Stimulated activated CD4-positive, alpha-beta T cell treated with anti-CD3 and anti-CD28 coated beads, Interleukin-1b, Interleukin-23, amount 100 ng/mL, for 48 hours (primary cell): Measurements from ENCODE around the gene EXOC4.
"Not testable (repeated sequence)": the region's sequence is repeated elsewhere in the genome, so short reads cannot be mapped to it uniquely, and the experiment has no call there.

Experiments
- DNase-seq: peaks from one replicate; pipeline ENCODE4 v3.0.0-alpha.2; 2020

The EXOC4 gene

DNA sequence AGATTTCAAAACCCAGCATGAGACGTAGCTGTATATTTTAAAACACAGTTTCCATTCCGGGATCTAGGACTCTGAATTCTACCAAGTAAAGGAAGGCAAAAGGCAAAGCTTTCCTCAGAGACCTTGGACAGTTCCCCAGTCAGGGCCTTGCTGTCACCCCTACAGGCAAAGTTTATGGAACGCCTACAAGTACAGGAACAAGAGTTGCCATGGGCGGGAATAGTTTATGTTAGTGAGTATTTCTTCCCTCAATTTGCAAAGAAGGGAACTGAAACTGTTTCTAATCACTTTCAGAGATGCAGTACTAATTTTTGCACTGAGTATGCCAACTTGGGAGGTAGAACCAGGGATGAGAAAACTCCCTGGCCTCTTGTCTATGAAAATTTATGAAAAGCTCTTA is 806.1 kb downstream of the EXOC4 start:
- no peak for DNase-seq

DNA sequence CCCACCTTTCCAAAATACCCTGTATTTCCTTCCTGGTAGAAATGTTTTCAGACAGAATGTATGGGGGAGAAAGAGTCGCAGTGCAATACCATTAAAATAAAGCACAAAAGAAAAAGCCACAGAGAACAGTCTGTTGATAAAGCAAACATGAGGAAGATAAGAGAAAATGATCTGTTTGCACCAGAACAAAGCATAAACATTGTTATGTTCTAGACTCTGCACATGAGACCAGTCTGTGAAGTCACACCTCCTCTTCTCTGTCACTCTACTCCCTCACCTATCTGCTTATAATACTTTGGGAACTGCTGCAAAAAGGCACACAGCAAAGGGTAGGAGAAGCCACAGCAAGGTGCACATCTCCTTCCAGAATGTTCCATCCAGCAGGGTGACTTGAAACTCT is 807.0 kb downstream of the EXOC4 start:
- no peak for DNase-seq

DNA sequence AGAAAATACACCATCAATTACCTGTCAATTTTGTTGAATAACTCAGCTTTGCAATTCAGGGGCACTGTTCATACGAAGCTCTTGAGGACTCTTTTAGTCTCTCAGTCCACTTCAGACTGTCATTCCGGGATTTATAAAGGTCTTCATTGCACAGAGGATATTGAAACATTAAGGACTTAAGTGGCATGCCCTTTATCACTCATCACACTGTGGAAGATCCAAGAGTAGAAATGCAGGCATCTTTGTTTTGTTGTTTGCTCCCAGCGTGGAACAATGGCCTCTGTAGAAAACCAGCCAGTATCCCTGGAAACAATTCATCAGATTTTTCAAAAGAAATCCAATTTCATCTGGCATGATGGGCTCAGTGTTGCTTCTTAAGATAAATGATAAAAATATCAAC is 808.0 kb downstream of the EXOC4 start:
- no peak for DNase-seq

DNA sequence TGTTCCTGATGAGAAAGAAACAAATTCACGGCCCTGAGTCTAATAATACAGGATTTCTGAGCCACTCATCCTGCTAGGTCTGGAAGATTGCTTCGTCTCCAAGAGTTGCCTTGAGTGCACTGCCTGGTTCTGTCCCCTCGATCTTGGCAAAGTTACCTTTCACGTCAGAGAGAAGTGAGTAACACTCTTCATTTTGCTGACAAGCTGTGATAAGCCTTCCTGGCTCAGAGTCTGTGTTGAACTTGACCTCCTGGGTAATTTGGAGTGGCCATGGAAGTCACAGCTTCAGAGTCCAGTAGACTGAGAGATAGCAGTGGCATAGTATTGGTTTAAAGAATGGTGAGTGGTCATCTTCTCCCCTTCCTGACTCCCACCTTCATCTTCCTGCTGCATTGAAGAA is 809.6 kb downstream of the EXOC4 start:
- no peak for DNase-seq

DNA sequence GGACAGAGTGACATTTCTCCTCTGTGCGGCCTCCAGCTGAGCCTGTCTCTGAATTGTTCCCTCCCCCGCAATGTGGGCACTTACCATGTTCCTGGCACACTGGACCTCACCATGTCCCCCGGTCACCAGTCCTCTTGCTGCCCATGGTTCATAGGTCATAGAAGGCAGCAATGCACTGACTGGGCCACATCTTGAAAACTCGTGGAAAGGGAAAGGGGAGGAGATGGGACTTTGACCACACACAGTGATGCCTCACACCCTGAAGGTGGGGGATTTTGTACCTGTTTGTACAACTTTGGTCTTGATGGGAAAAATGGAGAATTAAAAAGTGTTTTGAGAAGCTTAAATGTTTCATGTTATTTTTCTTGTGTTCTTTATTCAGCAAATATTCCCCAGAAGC is 812.5 kb downstream of the EXOC4 start:
- DNase-seq, result no peak

DNA sequence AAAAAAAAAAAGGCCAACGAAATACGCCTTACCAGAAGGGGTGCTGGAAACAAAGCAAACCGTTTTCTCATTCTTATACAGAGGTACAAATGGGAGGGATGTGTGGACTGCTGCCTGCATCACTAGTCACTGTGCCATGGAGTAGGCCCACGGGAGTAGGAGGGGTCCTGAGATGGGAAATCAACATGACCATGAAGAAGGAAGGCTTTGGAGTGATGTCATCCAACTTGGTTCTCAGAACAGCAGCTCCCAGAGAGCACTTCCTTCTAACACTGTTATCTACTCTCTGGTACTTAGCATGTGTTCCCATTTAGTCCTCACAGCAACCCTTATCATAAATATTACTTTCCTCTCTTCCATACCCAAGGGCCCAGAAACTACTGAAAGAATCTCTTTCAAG is 814.3 kb downstream of the EXOC4 start:
- no peak for DNase-seq

DNA sequence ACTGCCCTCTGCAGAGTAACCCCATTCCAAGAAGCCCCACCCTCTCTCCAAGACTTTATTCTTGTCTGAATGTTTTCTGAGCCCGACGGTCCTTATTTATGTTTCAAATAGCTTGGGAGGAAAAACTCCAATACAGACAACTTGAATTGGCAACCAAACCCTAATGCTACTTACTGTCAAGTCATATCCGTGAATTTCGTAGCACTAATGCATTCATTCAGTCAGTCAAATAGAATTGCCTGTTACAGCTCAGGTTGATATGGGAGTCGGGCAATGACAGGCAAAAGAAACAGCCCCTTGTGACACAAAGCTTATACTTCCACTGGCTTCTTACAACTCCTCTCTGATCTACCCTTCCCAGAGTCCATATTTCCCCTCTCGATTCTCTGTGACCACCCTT is 815.8 kb downstream of the EXOC4 start:
- DNase-seq, result no peak

DNA sequence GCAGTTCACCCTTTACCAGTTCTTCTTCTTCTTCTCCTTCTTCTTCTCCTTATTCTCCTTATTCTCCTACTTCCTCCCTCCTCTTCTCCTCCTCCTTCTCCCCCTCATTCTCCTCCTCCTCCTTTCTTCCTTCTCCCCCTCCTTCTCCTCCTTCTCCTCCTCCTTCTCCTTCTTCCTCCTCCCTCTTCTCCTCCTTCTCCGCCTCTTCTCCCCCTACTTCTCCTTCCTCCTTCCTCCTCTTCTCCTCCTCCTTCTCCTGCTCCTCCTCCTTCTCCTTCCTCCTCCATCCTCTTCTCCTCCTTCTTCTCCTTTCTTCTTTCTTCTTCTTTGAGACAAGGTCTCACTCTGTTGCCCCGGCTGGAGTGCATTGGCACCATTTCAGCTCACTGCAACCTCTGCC is 816.3 kb downstream of the EXOC4 start:
- no peak for DNase-seq

DNA sequence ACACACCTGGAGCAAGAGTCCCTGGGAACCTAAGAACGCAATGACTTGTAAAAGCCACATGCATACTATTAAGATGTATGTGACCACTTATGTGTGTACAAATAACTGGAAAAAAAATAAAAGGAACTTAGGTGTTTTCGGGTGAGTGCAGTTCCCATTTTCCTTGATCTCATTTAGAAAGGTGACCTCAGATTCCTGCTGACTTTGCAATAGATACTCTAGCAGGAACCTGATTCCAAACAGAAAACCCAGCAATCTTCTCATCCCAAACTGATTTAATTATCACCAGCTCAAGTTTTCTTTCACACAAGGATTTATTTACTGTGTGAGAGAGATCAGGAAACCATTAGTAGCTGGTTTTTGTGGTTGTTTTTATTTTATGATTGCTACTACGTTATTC is 817.8 kb downstream of the EXOC4 start:
- DNase-seq, result no peak

DNA sequence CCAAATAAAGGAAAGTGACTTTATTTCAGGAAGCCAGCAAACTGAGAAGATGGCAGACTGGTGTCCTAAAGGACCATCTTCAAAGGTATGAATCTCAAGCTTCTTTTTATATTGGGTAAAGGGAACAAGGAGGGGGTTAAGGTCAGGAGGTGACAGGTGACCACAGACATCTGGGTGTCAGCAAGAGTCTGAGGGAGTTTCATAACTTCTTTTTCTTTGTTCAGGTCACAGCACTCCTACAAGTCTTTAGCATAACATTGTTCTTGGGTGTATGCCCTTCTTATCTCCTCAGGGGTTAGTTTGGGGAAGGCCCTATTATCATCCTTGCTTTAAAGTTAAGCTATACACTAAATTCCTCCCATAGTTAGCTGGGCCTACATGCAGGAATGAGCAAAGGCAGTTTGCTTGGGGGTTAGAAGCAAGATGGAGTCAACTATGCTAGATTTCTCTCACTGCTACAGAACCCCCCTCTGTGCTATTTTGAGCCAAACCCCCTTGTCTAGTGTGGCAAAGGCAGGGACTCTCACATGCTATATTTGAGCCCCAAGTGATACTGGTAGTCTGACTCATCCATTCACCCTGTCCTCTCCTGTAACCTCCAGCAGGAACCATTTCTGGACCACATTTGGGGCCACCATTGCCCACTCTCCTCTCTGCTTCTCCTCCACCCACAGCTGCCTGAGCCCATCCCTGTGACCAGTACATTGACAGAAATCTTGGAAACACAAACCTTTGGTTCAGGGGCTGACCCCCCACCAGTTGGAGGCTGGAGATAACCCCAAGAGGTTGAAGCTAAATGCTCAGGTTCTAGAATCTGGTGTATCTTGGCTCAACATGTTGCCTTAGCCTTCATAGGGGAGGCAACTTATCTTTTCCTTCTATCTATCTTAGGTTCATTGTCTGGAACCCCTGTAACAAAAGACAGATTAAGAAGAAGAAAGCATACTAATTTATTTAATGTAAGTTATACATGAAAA is 818.8 kb downstream of the EXOC4 start:
- no peak for DNase-seq

DNA sequence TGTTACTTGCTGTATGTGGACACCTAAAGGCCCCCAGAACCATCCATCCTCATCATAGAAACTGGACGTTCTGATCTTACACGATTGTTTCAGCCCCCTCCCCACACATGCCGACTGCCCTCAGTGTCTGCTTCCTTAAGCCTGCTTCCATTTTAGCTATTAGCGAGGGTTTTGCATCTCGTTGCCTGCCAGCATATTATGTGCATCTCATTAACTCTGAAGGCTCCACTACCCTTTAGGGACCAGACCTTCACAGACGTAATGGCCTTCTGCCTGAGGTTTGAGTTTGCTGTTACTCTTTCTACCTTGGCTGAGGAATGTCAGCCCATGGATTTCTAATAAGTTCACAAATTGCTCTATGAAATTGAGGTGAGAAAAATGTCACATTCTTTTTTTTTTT is 820.4 kb downstream of the EXOC4 start:
- no peak for DNase-seq

DNA sequence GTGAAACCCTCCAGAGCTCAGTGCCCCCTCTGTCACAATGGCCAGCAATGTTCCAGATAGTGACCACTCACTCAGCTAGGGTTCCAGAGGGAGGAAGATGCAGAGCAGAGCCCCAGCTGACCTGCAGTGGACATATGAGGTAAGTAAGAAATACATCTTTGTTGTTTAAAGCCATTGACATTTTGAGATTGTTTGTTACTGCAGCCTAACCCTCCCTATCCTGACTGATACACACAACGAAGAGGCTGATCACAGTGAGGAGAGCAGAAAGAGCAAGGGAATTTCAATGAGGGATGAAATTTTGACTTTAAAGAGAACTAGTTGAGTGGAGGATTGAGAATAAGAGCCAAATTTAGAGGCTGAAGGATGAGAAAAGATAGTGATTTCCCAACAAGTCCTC is 822.9 kb downstream of the EXOC4 start:
- DNase-seq, result no peak

DNA sequence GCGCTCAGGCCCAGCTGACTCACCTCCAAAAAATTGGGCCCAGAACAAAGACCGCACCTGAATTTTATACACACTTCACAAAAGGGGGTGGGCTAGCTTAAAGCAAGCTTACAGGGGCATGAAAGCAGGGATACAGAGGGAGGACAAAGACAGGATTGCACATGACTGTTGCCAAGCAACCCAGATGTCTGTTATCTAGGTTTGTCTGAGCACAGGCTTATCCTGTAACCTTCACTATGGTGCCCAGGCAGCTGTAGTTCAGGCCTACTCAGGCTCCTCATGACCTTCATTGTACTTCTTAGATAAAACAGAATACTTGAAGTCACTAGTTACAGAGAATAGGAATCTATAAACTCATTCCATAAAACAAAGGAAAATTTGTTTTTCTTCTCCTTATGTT is 824.7 kb downstream of the EXOC4 start:
- DNase-seq, result not testable (repeated sequence)

DNA sequence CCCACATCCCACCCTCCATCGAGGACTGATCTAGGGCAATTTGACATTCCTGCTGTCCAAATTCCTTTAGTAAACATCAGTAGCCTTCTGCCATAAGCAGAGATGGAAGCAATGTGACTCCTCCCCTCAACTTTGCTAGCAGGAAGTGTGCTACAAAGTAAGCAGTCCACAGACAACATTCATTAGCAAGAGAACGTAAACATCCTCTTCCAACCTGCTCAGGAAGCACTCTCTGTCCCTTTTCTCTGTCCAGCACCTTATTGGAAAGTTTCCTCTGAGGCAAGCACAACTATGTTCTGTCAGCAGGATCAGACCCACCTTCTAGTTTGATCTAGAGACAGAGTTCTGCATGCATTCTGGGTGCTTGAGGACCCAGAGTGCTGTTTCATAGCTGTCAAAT is 826.1 kb downstream of the EXOC4 start:
- no peak for DNase-seq

DNA sequence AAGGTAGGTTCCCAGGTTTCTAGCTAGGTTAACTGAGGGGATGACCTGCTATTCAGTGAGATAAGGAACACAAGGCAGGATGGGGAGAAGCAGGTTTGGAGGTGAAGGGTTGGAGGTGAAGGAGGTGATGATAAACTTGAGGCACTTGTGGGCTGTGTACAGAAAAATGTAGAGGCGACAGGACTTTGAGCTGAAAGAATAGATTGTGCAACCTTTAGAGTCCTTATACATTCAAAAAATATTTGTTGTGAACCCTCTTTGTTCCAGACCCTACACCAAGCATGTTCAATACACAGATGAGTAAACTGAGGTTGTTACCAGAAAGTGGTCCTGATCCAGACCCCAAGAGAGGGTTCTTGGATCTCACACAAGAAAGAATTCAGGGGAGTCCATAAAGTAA is 828.8 kb downstream of the EXOC4 start:
- DNase-seq, result no peak

DNA sequence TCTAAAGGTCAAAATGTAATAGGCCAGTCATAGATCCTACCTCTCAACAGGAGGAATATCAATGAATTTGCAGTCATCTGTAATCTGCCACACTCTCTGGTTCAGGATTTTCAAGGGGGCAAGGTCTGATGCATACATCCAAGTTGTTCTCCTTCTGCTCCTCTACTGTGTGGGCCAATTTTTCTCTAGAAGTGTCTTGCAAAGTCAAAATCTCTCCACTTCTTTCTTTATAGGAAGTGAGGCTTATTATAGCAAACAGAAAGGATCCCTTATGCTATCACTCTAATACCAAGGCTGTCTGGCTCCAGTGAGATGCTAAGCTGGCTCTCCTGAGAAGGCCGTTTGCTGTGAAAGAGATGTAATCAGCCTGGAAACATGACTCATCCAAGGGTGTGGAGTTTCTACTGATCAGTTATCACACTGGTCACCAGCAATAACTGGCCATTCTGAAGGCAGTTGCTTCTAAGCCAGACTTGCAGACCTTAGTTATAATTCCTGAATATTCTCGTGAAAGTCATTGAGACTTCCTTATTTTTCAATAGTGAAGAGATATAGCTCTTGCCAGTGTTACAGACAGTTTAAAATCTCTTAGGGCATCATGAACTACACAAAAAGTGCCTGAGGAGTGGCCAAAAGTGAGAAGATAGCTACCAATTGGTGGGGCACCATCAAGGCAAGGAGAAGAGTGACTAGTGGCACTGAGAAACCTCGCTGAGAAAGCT is 831.0 kb downstream of the EXOC4 start:
- no peak for DNase-seq

DNA sequence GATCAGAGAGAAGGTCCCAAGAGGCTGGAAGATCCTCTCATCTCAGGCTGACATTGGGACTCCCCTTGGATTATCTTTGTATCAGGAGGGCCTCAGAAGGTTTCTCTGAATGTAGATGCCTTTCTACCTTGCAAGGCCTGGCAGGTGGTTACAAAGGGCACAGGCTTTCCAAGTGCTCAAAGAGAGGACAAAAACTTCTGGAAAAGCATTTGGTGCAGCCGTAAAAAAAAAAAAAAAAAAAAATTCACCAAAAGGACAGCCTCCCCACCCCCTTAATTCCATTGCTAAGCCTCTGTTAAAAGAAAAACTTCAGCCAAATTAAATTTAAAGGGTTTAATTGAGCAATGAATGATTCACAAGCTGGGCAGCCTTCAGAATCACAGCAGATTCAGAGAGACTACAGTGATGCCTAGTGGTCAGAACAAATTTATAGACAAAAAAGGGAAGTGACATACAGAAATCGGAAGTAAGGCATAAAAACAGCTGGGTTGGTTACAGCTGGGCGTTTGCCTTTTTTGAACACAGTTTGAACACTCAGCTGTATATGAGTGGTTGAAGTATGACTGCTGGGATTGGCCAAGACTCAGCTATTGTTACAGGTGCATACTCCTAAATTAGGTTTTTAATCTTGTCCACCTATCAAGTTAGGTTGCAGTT is 831.7 kb downstream of the EXOC4 start:
- no peak for DNase-seq

DNA sequence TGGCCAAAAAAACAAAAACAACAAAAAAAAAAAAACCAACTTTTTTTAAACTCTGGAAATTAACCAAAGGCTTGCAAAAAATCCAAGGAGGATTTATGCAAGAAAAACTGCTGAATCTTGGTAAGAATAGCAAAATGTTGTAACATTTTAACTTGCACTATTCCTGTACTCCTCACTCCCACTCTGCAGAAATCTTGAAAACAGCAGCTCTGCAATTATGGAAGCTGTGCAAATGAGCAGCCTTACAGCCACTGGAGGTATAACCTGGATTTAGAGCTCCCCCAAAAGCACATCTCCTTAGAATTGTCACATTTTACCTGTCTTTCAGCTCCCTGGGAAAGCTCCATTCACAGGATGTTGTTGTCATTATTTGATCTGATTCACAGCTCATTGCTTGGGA is 832.4 kb downstream of the EXOC4 start:
- no peak for DNase-seq

DNA sequence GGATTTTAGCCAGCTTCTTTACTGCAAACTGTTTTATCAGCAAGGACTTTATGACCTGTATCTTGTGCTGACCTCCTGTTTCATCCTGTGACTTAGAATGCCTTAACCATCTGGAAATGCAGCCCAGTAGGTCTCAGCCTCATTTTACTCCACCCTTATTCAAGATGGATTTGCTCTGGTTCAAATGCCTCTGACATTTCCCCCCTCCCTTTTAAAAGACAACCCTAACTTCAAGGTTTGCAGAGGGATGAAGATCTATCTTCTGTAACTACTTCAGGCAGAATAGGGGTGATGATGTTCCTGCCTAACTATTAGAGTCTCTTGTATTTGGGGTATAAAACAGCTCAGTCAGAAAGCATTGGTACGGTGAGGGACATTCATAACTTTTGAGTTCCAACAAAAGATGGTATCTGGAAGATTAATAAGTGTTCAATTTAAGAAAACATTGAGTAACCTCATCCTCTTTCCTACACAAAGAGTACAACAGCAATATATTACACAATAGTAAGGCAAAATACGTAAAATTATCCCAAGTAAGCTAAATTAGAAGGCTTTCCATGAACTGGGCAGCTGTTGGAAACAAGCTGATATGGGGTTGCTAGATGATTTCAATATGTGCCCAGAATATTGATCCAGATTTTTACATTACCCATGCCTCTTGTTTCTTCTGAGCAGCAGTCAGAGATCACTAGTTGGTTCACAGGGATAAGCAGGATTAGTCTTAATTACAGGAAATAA is 834.3 kb downstream of the EXOC4 start:
- no peak for DNase-seq

DNA sequence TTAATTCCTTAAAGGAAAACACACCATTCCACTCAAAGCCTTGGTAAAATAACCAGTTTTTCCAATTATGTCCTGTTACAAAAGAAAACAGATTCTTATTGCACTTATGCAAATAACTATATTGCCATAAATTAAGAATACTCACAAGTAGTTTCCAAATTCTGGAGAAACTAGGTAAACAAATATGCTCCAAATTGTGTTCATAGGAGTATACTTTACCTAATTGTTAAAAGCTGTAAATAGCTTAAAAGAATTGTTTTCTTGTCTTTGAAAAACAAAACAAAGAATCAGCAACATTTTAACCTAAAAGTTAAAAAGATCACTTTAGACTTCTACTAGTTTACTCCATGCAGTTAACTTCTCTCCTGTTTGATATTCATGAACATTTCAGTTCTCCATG is 835.3 kb downstream of the EXOC4 start:
- no peak for DNase-seq

DNA sequence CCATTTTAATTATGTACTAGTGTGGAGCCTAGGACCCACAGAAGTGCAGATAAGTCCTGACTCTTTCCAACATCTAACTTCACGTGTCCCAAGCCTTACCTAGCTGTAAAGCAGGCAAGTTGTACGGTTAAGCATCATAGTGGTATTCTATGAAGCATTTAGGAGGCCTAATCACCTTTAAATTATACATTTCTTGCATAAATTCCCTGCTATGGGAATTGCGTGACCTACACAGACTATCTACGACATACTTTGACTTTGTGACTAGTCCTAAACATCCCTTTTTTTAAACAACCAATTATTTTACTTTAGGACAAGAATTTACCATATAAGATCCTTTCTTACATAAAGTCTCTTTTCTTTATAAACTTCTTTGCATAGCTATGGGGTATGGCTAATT is 836.6 kb downstream of the EXOC4 start:
- DNase-seq, result no peak

DNA sequence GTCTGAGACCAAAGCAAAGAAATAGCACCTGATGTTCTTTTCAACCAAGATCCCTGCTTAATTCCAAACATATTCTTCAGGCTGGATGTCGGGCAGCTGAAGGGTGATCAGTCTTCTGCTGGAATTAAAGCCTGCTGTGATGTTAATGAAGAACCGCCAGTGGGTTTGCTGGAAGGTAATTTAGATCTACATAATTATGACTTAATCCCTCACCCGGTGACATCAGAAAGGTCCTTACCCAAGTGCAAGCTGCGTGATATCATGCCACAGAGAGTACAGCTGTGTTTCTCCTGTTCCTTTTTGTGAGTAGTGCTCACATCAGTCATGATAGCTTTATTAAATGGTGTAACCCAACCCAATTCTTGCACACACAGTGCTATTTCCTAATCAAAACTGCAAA is 845.2 kb downstream of the EXOC4 start:
- no peak for DNase-seq

DNA sequence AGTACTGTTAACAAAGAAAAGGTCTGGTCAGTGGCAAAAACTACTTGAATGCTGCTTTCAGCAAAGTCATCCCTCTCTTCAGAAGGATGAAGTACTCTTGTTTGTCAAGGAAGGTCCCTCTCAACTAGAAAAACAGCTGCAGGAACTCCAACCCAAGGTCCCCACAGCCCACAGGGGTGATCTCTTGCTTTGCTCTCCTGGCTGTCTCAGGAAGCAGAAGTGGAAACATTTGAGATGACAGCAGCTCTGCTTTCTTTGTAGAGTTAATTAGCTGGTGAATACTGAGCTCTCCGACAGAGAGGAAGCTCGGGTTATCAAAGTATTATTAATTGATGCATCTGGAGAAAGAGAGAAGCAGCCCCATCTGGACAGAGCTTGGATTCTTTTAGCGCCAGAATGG is 848.8 kb downstream of the EXOC4 start:
- no peak for DNase-seq
